GM23338 (cell line): ENCODE measurements around the gene NDUFV1. TPM values are rescaled to one million over a fixed set of nuclear protein-coding genes. Genes with fewer than 3 reads are reported as not detected.
A peak's percentile ranks its signal among the peaks of the same experiment; 100 is the strongest.
"Not testable (repeated sequence)": the region's sequence is repeated elsewhere in the genome, so short reads cannot be mapped to it uniquely, and the experiment has no call there.

ENCODE experiments used
- ATAC-seq: fragments of 200-7000 bp; cut with Tn5 transposase; 3 replicates; pipeline ENCODE4 v1.9.1; 2020
- DNase-seq: peaks from one replicate; pipeline ENCODE4 v3.0.0-alpha.2; 2015; ENCODE audit warnings: low spot score
- H2AFZ ChIP-seq: fragments of 200-600 bp; sonication (generic); 2 replicates; pipeline ENCODE4 v1.8.0; 2016; ENCODE audit warnings: antibody characterized with exemption, mild to moderate bottlenecking, moderate library complexity
- H3F3A ChIP-seq: fragments of 200-600 bp; sonication (generic); replicated peaks from 2 replicates; pipeline ENCODE4 v1.8.0; 2017; ENCODE audit warnings: antibody characterized with exemption, mixed run types, low read depth
- H3K27ac ChIP-seq: fragments of 200-600 bp; sonication (generic); 2 replicates; pipeline ENCODE4 v1.6.1; 2016; ENCODE audit warnings: low read depth
- H3K27me3 ChIP-seq: fragments of 200-600 bp; sonication (generic); 2 replicates; pipeline ENCODE4 v1.8.0; 2016; ENCODE audit warnings: mild to moderate bottlenecking, mixed run types, moderate library complexity; ENCODE audit not compliant: insufficient read depth
- H3K36me3 ChIP-seq: fragments of 200-600 bp; sonication (generic); 2 replicates; pipeline ENCODE4 v1.8.0; 2016; ENCODE audit warnings: mild to moderate bottlenecking; ENCODE audit not compliant: insufficient read depth
- H3K4me1 ChIP-seq: fragments of 200-600 bp; sonication (generic); 2 replicates; pipeline ENCODE4 v1.8.0; 2016; ENCODE audit warnings: mild to moderate bottlenecking, moderate library complexity; ENCODE audit not compliant: insufficient read depth
- H3K4me2 ChIP-seq: fragments of 200-600 bp; sonication (generic); 2 replicates; pipeline ENCODE4 v1.7.1; 2017; ENCODE audit warnings: mixed run types
- H3K4me3 ChIP-seq: fragments of 200-600 bp; sonication (generic); 2 replicates; pipeline ENCODE4 v1.6.1; 2016; ENCODE audit warnings: mixed run types
- H3K79me2 ChIP-seq: fragments of 200-600 bp; sonication (generic); replicated peaks from 2 replicates; pipeline ENCODE4 v1.8.0; 2017; ENCODE audit warnings: mild to moderate bottlenecking; ENCODE audit not compliant: insufficient read depth
- H3K9me2 ChIP-seq: fragments of 200-600 bp; sonication (generic); 2 replicates; pipeline ENCODE4 v1.8.0; 2017; ENCODE audit not compliant: insufficient read depth
- H4K20me1 ChIP-seq: fragments of 200-600 bp; sonication (generic); replicated peaks from 2 replicates; pipeline ENCODE4 v1.8.0; 2017; ENCODE audit warnings: mild to moderate bottlenecking; ENCODE audit not compliant: insufficient read depth
- H3K27ac Mint-ChIP-seq: 2 replicates; pipeline ENCODE4 v1.8.0; 2020; ENCODE audit warnings: inconsistent platforms, mild to moderate bottlenecking, moderate library complexity, mixed read lengths
- H3K27me3 Mint-ChIP-seq: 3 replicates; pipeline ENCODE4 v1.8.0; 2022; ENCODE audit warnings: low read depth, mild to moderate bottlenecking, moderate library complexity, mixed read lengths, inconsistent platforms; ENCODE audit not compliant: insufficient read depth, poor library complexity
- H3K36me3 Mint-ChIP-seq: 3 replicates; pipeline ENCODE4 v1.8.0; 2021; ENCODE audit warnings: low read depth, mild to moderate bottlenecking, inconsistent platforms, moderate library complexity, mixed read lengths
- H3K4me1 Mint-ChIP-seq: 3 replicates; pipeline ENCODE4 v1.8.0; 2020; ENCODE audit warnings: mild to moderate bottlenecking, inconsistent platforms, mixed read lengths
- H3K4me3 Mint-ChIP-seq: 3 replicates; pipeline ENCODE4 v1.8.0; 2021; ENCODE audit warnings: moderate library complexity, mild to moderate bottlenecking, inconsistent platforms, mixed read lengths
- H3K9me3 Mint-ChIP-seq: 3 replicates; pipeline ENCODE4 v1.8.0; 2020; ENCODE audit warnings: moderate library complexity, mild to moderate bottlenecking, inconsistent platforms, mixed read lengths
- CREB1 ChIP-seq: fragments of 250-450 bp; sonication (Bioruptor Pico); IDR thresholded peaks from 2 replicates; pipeline ENCODE4 v1.5.0; 2020; ENCODE audit warnings: low read depth, mild to moderate bottlenecking, moderate library complexity
- NANOG ChIP-seq: IDR thresholded peaks from 2 replicates; pipeline ENCODE4 v1.6.1; 2016; ENCODE audit warnings: antibody characterized with exemption, borderline replicate concordance
- polyA plus RNA-seq: library from polyadenylated mRNA; unstranded; fragments of >200 nt; fragmentation: Nextera tagmentation; extraction: Ambion mirVana; gene quantifications from 2 replicates; pipeline ENCODE4 v1.2.1, GENCODE V29; 2016
- total RNA-seq: library from RNA; depleted of rRNA; stranded (reverse); fragments of >200 nt; shearing (Covaris generic); gene quantifications from 2 replicates; pipeline ENCODE4 v1.2.3, GENCODE V29; 2014

Gene NDUFV1
- total and polyA plus RNA-seq, 2 experiments from 2014 or later = 104 to 241 TPM

DNA sequence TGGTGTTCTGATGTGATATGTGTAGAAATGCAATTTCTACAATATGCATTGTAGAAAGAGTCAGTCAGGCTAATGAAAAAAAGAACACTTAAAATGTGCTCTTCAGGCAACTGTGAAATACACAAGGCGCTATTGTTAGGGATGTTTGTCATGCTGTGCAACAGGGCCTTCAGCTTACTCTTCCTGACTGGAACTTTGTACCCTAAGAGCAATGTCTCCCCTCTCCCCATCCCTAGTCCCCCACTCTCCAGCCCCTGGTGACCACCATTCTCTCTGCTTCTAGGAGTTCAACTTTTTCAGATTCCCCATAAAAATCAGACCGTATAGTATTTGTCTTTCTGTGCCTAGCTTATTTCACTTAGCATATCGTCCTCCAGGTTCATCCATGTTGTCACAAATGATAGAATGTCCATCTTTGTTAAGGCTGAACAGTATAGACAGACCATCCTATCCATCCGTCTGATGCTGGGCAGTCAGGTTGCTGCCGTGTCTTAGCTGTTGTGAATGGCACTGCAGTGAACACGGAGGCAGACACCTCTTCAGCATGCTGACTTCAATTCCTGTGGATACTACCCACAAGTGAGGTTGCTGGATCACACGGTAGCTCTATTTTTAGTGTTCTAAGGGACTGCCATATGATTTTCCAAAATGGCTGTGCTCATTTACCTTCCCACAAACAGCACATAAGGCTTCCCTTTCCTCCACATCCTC is 10.7 kb downstream of the NDUFV1 start:
- H3F3A ChIP-seq = peaks cover 10% of the 10 kb centered on the region; the same call in 1 of the 2 replicates
- peak; percentile 3; the same call in 1 of the 3 replicates for ATAC-seq
- no peak overlapping the region for H2AFZ ChIP-seq
- TF ChIP-seq NANOG (peak; percentile 58; the same call in 1 of the 2 replicates), CREB1 (CRISPR knock-in tag) (no peak)
- H3K4me1 ChIP-seq = peaks cover 44% of the 10 kb centered on the region
- H3K27me3 ChIP-seq = peaks cover 54% of the 10 kb centered on the region
- peaks cover 6% of the 10 kb centered on the region for H3K9me3 Mint-ChIP-seq
- no peaks in the 10 kb centered on the region for H3K9me2 ChIP-seq
- no peak overlapping the region for H3K27ac Mint-ChIP-seq
- no peaks in the 10 kb centered on the region for H3K79me2 ChIP-seq
- peak; percentile 58 for DNase-seq
- peak overlapping the region; percentile 46 for H3K4me3 ChIP-seq
- H3K4me1 Mint-ChIP-seq = peaks cover 58% of the 10 kb centered on the region
- peaks cover 70% of the 10 kb centered on the region for H3K27me3 Mint-ChIP-seq
- H4K20me1 ChIP-seq = no peaks in the 10 kb centered on the region
- H3K36me3 ChIP-seq = no peaks in the 10 kb centered on the region
- H3K27ac ChIP-seq = no peak overlapping the region
- H3K4me3 Mint-ChIP-seq = peak overlapping the region; percentile 40; the same call in 2 of the 3 replicates
- H3K4me2 ChIP-seq = peak overlapping the region; percentile 71
- peaks cover 12% of the 10 kb centered on the region for H3K36me3 Mint-ChIP-seq

DNA sequence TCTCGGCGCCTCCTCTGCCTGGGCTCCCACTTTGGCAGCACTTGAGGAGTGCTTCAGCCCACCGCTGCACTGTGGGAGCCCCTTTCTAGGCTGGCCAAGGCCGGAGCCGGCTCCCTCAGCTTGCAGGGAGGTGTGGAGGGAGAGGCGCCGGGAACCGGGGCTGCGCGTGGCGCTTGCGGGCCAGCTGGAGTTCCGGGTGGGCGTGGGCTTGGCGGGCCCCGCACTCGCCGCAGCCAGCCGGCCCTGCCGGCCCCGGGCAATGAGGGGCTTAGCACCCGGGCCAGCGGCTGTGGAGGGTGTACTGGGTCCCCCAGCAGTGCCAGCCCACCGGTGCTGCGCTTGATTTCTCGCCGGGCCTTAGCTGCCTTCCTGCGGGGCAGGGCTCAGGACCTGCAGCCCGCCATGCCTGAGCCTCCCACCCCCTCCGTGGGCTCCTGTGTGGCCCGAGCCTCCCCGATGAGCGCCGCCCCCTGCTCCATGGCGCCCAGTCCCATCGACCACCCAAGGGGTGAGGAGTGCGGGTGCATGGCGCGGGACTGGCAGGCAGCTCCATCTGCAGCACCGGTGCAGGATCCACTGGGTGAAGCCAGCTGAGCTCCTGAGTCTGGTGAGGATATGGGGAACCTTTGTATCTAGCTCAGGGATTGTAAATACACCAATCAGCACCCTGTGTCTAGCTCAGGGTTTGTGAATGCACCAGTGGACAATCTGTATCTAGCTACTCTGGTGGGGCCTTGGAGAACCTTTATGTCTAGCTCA is 12.3 kb downstream of the NDUFV1 start:
- ATAC-seq, H2AFZ ChIP-seq, H3K9me3 Mint-ChIP-seq, H3K27ac ChIP-seq, H4K20me1 ChIP-seq, H3K27ac Mint-ChIP-seq, H3K79me2 ChIP-seq, H3K4me3 Mint-ChIP-seq, H3K4me3 ChIP-seq, H3F3A ChIP-seq, H3K36me3 ChIP-seq, DNase-seq, H3K9me2 ChIP-seq, H3K4me2 ChIP-seq: not testable (repeated sequence)
- peaks cover 45% of the 10 kb centered on the region for H3K4me1 ChIP-seq
- Mint-ChIP-seq H3K36me3 (peaks cover 15% of the 10 kb centered on the region), H3K4me1 (peaks cover 62% of the 10 kb centered on the region), H3K27me3 (peaks cover 72% of the 10 kb centered on the region)
- peaks cover 61% of the 10 kb centered on the region for H3K27me3 ChIP-seq

DNA sequence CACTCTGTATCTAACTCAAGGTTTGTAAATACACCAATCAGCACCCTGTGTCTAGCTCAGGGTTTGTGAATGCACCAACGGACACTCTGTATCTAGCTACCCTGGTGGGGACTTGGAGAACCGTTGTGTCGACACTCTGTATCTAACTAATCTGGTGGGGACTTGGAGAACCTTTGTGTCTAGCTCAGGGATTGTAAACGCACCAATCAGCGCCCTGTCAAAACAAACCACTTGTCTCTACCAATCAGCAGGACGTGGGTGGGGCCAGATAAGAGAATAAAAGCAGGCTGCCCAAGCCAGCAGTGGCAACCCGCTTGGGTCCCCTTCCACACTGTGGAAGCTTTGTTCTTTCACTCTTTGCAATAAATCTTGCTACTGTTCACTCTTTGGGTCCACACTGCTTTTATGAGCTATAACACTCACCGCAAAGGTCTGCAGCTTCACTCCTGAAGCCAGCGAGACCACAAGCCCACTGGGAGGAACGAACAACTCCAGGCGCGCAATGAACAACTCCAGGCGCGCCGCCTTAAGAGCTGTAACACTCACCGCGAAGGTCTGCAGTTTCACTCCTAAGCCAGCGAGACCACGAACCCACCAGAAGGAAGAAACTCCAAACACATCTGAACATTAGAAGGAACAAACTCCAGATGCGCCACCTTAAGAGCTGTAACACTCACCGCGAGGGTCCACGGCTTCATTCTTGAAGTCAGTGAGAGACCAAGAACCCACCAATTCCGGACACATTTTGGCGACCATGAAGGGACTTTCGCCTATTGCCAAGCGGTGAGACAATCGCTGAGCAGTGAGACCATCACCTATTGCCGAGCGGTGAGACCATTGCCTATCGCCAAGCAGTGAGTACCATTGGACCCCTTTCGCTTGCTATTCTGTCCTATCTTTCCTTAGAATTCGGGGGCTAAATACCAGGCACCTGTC is 13.2 kb downstream of the NDUFV1 start:
- peak overlapping the region; percentile 95 for H3K4me2 ChIP-seq

DNA sequence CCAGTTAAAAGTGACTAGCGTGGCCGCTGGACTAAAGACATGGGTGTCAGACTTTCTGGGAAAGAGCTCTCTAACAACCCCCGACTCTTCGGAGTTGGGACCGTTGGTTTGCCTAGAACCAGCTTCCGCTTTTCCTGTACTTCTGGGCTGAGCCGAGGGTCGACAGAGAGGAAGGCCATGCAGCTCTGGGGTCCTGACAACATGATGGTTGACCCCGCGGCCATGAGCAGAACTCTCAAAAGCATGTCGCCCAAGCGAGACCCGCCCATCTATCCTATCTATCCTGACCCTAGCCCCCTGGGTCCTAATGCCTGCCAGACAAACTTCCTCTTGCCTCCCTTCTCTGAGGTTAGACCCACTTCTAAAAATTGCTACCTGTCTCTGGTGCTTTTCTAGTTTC is 13.9 kb downstream of the NDUFV1 start:
- H3K4me1 Mint-ChIP-seq = peaks cover 54% of the 10 kb centered on the region
- Histone ChIP-seq H3K27me3 (peaks cover 57% of the 10 kb centered on the region), H3K4me3 (peak overlapping the region; percentile 74), H3K4me2 (peak overlapping the region; percentile 95), H3K4me1 (peaks cover 39% of the 10 kb centered on the region), H2AFZ (0 out of 2 replicates have a peak overlapping the region, but pooled peaks have one; percentile 93)
- peaks cover 21% of the 10 kb centered on the region for H3K36me3 Mint-ChIP-seq
- H3K36me3 ChIP-seq, H4K20me1 ChIP-seq, H3K27ac ChIP-seq, H3K79me2 ChIP-seq, H3K27ac Mint-ChIP-seq, H3F3A ChIP-seq, H3K9me2 ChIP-seq: not testable (repeated sequence)
- peaks cover 65% of the 10 kb centered on the region for H3K27me3 Mint-ChIP-seq
- H3K4me3 Mint-ChIP-seq = peak overlapping the region; percentile 80
- DNase-seq = peak; percentile 85
- peaks cover 13% of the 10 kb centered on the region for H3K9me3 Mint-ChIP-seq
- 0 out of 3 replicates have a peak, but pooled peaks have one; percentile 6 for ATAC-seq

More for the DNA sequence above, 13.2 kb downstream of the NDUFV1 start:
- Mint-ChIP-seq H3K4me3 (peak overlapping the region; percentile 80), H3K36me3 (peaks cover 15% of the 10 kb centered on the region), H3K4me1 (peaks cover 54% of the 10 kb centered on the region), H3K27me3 (peaks cover 68% of the 10 kb centered on the region), H3K27ac (0 out of 2 replicates have a peak overlapping the region, but pooled peaks have one; percentile 10)
- not testable (repeated sequence) for H4K20me1 ChIP-seq, ATAC-seq, H3K36me3 ChIP-seq, H3K27ac ChIP-seq, H3K9me2 ChIP-seq, H3K79me2 ChIP-seq, H3F3A ChIP-seq, DNase-seq, H3K9me3 Mint-ChIP-seq
- H3K4me1 ChIP-seq = peaks cover 41% of the 10 kb centered on the region
- peaks cover 61% of the 10 kb centered on the region for H3K27me3 ChIP-seq
- peak overlapping the region; percentile 74 for H3K4me3 ChIP-seq
- peak overlapping the region; percentile 93 for H2AFZ ChIP-seq
